HG02610 (cell line): ENCODE results near the gene WWOX.

Source experiments
- ATAC-seq: cut with Tn5 transposase; IDR thresholded peaks from one replicate; pipeline ENCODE4 v1.9.1; 2021; ENCODE audit warnings: mild to moderate bottlenecking, moderate library complexity; ENCODE audit not compliant: unreplicated experiment

The WWOX gene

GRCh38 chr16:78140818-78141466 is 41.5 kb downstream of the WWOX start:
- no peak for ATAC-seq

- ATAC-seq = no peak
These were observed 43.3 kb downstream of the WWOX start for GRCh38 chr16:78142788-78143187.

- ATAC-seq = no peak
These were observed 47.4 kb downstream of the WWOX start for GRCh38 chr16:78146807-78147206.

GRCh38 chr16:78147911-78148401 is 48.5 kb downstream of the WWOX start:
- ATAC-seq = no peak

- ATAC-seq = no peak
These were observed 50.8 kb downstream of the WWOX start for GRCh38 chr16:78150233-78150632.

- no peak for ATAC-seq
These were observed 55.4 kb downstream of the WWOX start for GRCh38 chr16:78154729-78155461.

- ATAC-seq = no peak
These were observed 56.4 kb downstream of the WWOX start for GRCh38 chr16:78155791-78156345.

GRCh38 chr16:78161023-78161729 is 61.7 kb downstream of the WWOX start:
- ATAC-seq = no peak

GRCh38 chr16:78163772-78164670 is 64.6 kb downstream of the WWOX start:
- ATAC-seq = no peak

GRCh38 chr16:78170494-78170933 is 71.1 kb downstream of the WWOX start:
- ATAC-seq = no peak

GRCh38 chr16:78175287-78175686 is 75.8 kb downstream of the WWOX start:
- no peak for ATAC-seq

GRCh38 chr16:78176435-78176834 is 77.0 kb downstream of the WWOX start:
- ATAC-seq = no peak

- no peak for ATAC-seq
These were observed 77.8 kb downstream of the WWOX start for GRCh38 chr16:78177218-78177617.

GRCh38 chr16:78177987-78178386 is 78.5 kb downstream of the WWOX start:
- no peak for ATAC-seq

- ATAC-seq = no peak
These were observed 80.2 kb downstream of the WWOX start for GRCh38 chr16:78179666-78180065.

- ATAC-seq = no peak
These were observed 80.9 kb downstream of the WWOX start for GRCh38 chr16:78180349-78180748.

- no peak for ATAC-seq
These were observed 84.2 kb downstream of the WWOX start for GRCh38 chr16:78183437-78184237.

GRCh38 chr16:78184238-78185183 is 85.1 kb downstream of the WWOX start:
- no peak for ATAC-seq
